ENCODE data around the gene RASGRP3. TPM values are rescaled to one million over a fixed set of nuclear protein-coding genes. Genes with fewer than 3 reads are reported as not detected.

The RASGRP3 gene
- total and polyA plus RNA-seq, 2 of the 13 experiments (the other 11 are each of a cell fraction or from before 2014, with no cell fraction given) = 0.01 TPM; not detected in 1

DNA sequence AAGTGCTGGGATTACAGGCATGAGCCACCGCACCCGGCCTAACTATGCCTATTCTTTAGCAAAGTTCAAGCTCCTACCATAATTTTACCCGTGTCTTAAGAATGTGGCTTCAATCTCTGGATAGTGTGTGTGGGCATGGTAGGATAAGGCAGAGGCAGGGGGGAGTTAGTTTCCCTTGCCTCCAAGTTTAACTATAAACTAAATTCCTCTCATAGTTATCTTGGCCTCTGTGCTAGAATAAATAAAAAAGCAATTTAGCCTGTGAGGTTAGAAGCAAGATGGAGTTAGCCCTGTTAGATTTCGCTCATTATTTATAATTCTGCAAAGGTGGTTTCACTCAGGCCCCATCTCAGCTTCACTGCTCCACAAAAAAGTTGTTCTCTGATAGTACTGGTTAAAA, 129.7 kb downstream of the RASGRP3 start:
- Histone ChIP-seq H3K79me2 (ENCODE audit: insufficient read depth, low read length) (no peaks in the 10 kb centered on the region), H3K9me3 (ENCODE audit: low read length) (no peaks in the 10 kb centered on the region; the same call in 1 of the 2 replicates), H3K4me2 (ENCODE audit: low read depth, low read length) (no peak overlapping the region), H3K27ac (ENCODE audit: extremely low read length, insufficient read depth, low read length) (no peak overlapping the region), H3K36me3 (replicated peaks in 1 of 2; ENCODE audit: control insufficient read depth in 1 of 2, insufficient read depth in 2 of 2, low read length in 2 of 2) (no peaks in the 10 kb centered on the region), H3K27me3 (ENCODE audit: control insufficient read depth in 1 of 2, insufficient read depth in 2 of 2, low read length in 2 of 2) (no peaks in the 10 kb centered on the region), H3K4me1 (ENCODE audit: insufficient read depth, low read length) (no peaks in the 10 kb centered on the region), H3K9ac (ENCODE audit: insufficient read depth, low read depth, low read length) (no peak overlapping the region), H4K20me1 (ENCODE audit: insufficient read depth, low read length) (no peaks in the 10 kb centered on the region), H3K4me3 (replicated peaks in 1 of 3; ENCODE audit: insufficient read depth in 1 of 3, low read depth in 2 of 3, low read length in 3 of 3) (no peak overlapping the region), H2AFZ (ENCODE audit: low read length) (no peak overlapping the region)
- DNase-seq (ENCODE audit: low spot score) (no peak), FAIRE-seq (no peak), ATAC-seq (no peak)
- no peak for TF ChIP-seq TBX3 (IDR thresholded peaks at IDR 0.05; ENCODE audit: borderline replicate concordance)
- TF ChIP-seq TP53 (CRISPR knock-in tag; conservative IDR thresholded peaks at IDR 0.05) = no peak
- TF ChIP-seq KIAA2018 (CRISPR knock-in tag; IDR thresholded peaks at IDR 0.05; ENCODE audit: borderline replicate concordance) = no peak
- no peak for TF ChIP-seq TFE3 (CRISPR knock-in tag; IDR thresholded peaks at IDR 0.05)
- BruUV-seq (replicated peaks) = no TSS peak
- WGBS (ENCODE audit: low lambda C conversion rate) = 68% methylated on average over 4 of the region's 4 CpGs
- in situ Hi-C loops (cut with HindIII; ENCODE audit: extremely low pct_ligation_motif_present, low pct_unique_long_range_greater_than_20kb) = no loop called here
- intact Hi-C loops (cut with micrococcal nuclease; ENCODE audit: unreplicated experiment) = no loop called here
- ChIA-PET CTCF (ENCODE audit: low intra/inter-chr PET ratio, low total read pairs) (no interaction called here), POLR2A (no interaction called here)
